HL-60 (cell line): Measurements from ENCODE around the gene PLEKHA8.

ENCODE experiments used
- GABPA ChIP-seq: IDR thresholded peaks from 2 replicates; pipeline ENCODE4 v1.6.1; 2012; ENCODE audit warnings: low read depth
- POLR2AphosphoS5 ChIP-seq: IDR thresholded peaks from 2 replicates; pipeline ENCODE4 v1.6.1; 2012; ENCODE audit warnings: low read depth
- REST ChIP-seq: IDR thresholded peaks from 2 replicates; pipeline ENCODE4 v1.6.1; 2012; ENCODE audit warnings: low read depth; ENCODE audit not compliant: insufficient replicate concordance
- SPI1 ChIP-seq: IDR thresholded peaks from 2 replicates; pipeline ENCODE4 v1.6.1; 2012; ENCODE audit warnings: low read depth, mild to moderate bottlenecking, borderline replicate concordance
- TF ChIP-seq, protein P1 (sequence below): IDR thresholded peaks from one replicate; pipeline ENCODE4 v1.5.1; 2011; ENCODE audit warnings: low read length, control low read depth, inconsistent platforms; ENCODE audit not compliant: insufficient read depth

GRCh38 chr7:30148951-30149459, 120.8 kb downstream of the PLEKHA8 start:
- TF ChIP-seq, protein P1, sequence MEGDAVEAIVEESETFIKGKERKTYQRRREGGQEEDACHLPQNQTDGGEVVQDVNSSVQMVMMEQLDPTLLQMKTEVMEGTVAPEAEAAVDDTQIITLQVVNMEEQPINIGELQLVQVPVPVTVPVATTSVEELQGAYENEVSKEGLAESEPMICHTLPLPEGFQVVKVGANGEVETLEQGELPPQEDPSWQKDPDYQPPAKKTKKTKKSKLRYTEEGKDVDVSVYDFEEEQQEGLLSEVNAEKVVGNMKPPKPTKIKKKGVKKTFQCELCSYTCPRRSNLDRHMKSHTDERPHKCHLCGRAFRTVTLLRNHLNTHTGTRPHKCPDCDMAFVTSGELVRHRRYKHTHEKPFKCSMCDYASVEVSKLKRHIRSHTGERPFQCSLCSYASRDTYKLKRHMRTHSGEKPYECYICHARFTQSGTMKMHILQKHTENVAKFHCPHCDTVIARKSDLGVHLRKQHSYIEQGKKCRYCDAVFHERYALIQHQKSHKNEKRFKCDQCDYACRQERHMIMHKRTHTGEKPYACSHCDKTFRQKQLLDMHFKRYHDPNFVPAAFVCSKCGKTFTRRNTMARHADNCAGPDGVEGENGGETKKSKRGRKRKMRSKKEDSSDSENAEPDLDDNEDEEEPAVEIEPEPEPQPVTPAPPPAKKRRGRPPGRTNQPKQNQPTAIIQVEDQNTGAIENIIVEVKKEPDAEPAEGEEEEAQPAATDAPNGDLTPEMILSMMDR, result no peak
- TF ChIP-seq POLR2AphosphoS5, result peak; percentile 54
- 0 out of 2 replicates have a peak, but pooled peaks have one; percentile 52 for TF ChIP-seq GABPA
- no peak for TF ChIP-seq REST
- TF ChIP-seq SPI1, result peak; percentile 52; the same call in 1 of the 2 replicates
